Neural cell (in vitro differentiated cells): ENCODE measurements around the gene CIROP. TPM values are rescaled to one million over a fixed set of nuclear protein-coding genes. Genes with fewer than 3 reads are reported as not detected.

Experiments used
- H2AFZ ChIP-seq: fragments of 200-600, 300-800 bp; sonication (generic), shearing (Covaris generic); 2 replicates; pipeline ENCODE4 v1.6.0; 2014; ENCODE audit warnings: low read depth, mild to moderate bottlenecking, antibody characterized with exemption, low read length, moderate library complexity
- H3F3A ChIP-seq: fragments of 200-600 bp; shearing (Covaris generic); 2 replicates; pipeline ENCODE4 v1.6.1; 2016; ENCODE audit warnings: mild to moderate bottlenecking, moderate library complexity, mixed read lengths, antibody characterized with exemption, low read length; ENCODE audit not compliant: insufficient read depth, poor library complexity, severe bottlenecking
- H3K27ac ChIP-seq: fragments of 200-600, 300-800 bp; sonication (generic), shearing (Covaris generic); 2 replicates; pipeline ENCODE4 v1.5.1; 2014; ENCODE audit warnings: mild to moderate bottlenecking, low read length, moderate library complexity
- H3K27me3 ChIP-seq: fragments of 300-800, 200-600 bp; sonication (generic), shearing (Covaris generic); 2 replicates; pipeline ENCODE4 v1.6.0; 2014; ENCODE audit warnings: mild to moderate bottlenecking, low read depth, low read length, moderate library complexity; ENCODE audit not compliant: insufficient read depth
- H3K36me3 ChIP-seq: fragments of 300-800, 200-600 bp; sonication (generic), shearing (Covaris generic); 2 replicates; pipeline ENCODE4 v1.5.1; 2014; ENCODE audit warnings: mild to moderate bottlenecking, antibody characterized with exemption, low read length, moderate library complexity; ENCODE audit not compliant: insufficient read depth
- H3K4me2 ChIP-seq: fragments of 300-800, 200-600 bp; sonication (generic), shearing (Covaris generic); 2 replicates; pipeline ENCODE4 v1.6.0; 2014; ENCODE audit warnings: mild to moderate bottlenecking, low read length
- H3K4me3 ChIP-seq: fragments of 300-800, 200-600 bp; sonication (generic), shearing (Covaris generic); 2 replicates; pipeline ENCODE4 v1.5.1; 2014; ENCODE audit warnings: mild to moderate bottlenecking, low read length, moderate library complexity
- H3K79me2 ChIP-seq: fragments of 200-600 bp; shearing (Covaris generic); replicated peaks from 2 replicates; pipeline ENCODE4 v1.6.0; 2014; ENCODE audit warnings: mild to moderate bottlenecking, low read length, moderate library complexity; ENCODE audit not compliant: insufficient read depth
- H3K9ac ChIP-seq: fragments of 300-800, 200-600 bp; sonication (generic), shearing (Covaris generic); 2 replicates; pipeline ENCODE4 v1.6.1; 2016; ENCODE audit warnings: mild to moderate bottlenecking, low read length, mixed read lengths
- H3K9me2 ChIP-seq: fragments of 200-600 bp; shearing (Covaris generic); 2 replicates; pipeline ENCODE4 v1.6.1; 2016; ENCODE audit warnings: mild to moderate bottlenecking, low read length, mixed read lengths; ENCODE audit not compliant: insufficient read depth
- H3K9me3 ChIP-seq: fragments of 200-600, 300-800 bp; sonication (generic), shearing (Covaris generic); 2 replicates; pipeline ENCODE4 v1.6.1; 2016; ENCODE audit warnings: mild to moderate bottlenecking, mixed run types, low read length, moderate library complexity, mixed read lengths
- H4K20me1 ChIP-seq: fragments of 200-600 bp; shearing (Covaris generic); 2 replicates; pipeline ENCODE4 v1.6.1; 2016; ENCODE audit warnings: mild to moderate bottlenecking, mixed run types; ENCODE audit not compliant: insufficient read depth
- EP300 ChIP-seq: fragments of 450-650 bp; conservative IDR thresholded peaks from 2 replicates; pipeline ENCODE4 v1.6.1; 2014; ENCODE audit warnings: antibody characterized with exemption, mild to moderate bottlenecking, moderate library complexity; ENCODE audit not compliant: poor library complexity, severe bottlenecking
- EZH2 ChIP-seq: fragments of 200-600, 300-800 bp; shearing (Covaris generic), sonication (generic); IDR thresholded peaks from 2 replicates; pipeline ENCODE4 v1.6.1; 2014; ENCODE audit warnings: antibody characterized with exemption, low read length, borderline replicate concordance, mild to moderate bottlenecking; ENCODE audit not compliant: insufficient read depth, poor library complexity, severe bottlenecking
- MXI1 ChIP-seq: fragments of 450-650 bp; conservative IDR thresholded peaks from 2 replicates; pipeline ENCODE4 v1.6.1; 2014; ENCODE audit warnings: antibody characterized with exemption, mild to moderate bottlenecking; ENCODE audit not compliant: poor library complexity, severe bottlenecking
- POLR2AphosphoS5 ChIP-seq: IDR thresholded peaks from 2 replicates; pipeline ENCODE4 v1.6.1; 2012
- RAD21 ChIP-seq: fragments of 450-650 bp; conservative IDR thresholded peaks from 2 replicates; pipeline ENCODE4 v1.6.1; 2014; ENCODE audit warnings: antibody characterized with exemption, mild to moderate bottlenecking, moderate library complexity
- SMC3 ChIP-seq: fragments of 450-650 bp; conservative IDR thresholded peaks from 2 replicates; pipeline ENCODE4 v1.6.1; 2014; ENCODE audit warnings: antibody characterized with exemption, mild to moderate bottlenecking, moderate library complexity; ENCODE audit not compliant: poor library complexity
- TAF1 ChIP-seq: IDR thresholded peaks from 2 replicates; pipeline ENCODE4 v1.6.1; 2012; ENCODE audit warnings: low read depth
- polyA plus RNA-seq: library from polyadenylated mRNA; depleted of rRNA; stranded (reverse); fragments of >200 nt; gene quantifications from 2 replicates; pipeline ENCODE4 v1.2.3, GENCODE V29; 2014
- TF ChIP-seq, protein P1 (sequence below): fragments of 450-650 bp; IDR thresholded peaks from 2 replicates; pipeline ENCODE4 v1.5.1; 2014; ENCODE audit warnings: antibody characterized with exemption, mild to moderate bottlenecking, moderate library complexity; ENCODE audit not compliant: poor library complexity, severe bottlenecking
- TF ChIP-seq, protein P2 (sequence below): IDR thresholded peaks from 2 replicates; pipeline ENCODE4 v1.6.1; 2012; ENCODE audit warnings: borderline replicate concordance

Gene CIROP
- polyA plus RNA-seq, 1 donor from 2014 or later = not detected

- H3K4me2 ChIP-seq = no peak overlapping the region
- H3K9me2 ChIP-seq = no peaks in the 10 kb centered on the region
- H3K9me3 ChIP-seq = no peaks in the 10 kb centered on the region
- no peak overlapping the region for H3K4me3 ChIP-seq
- H3K27me3 ChIP-seq = no peaks in the 10 kb centered on the region
- TF ChIP-seq RAD21 = no peak
- H4K20me1 ChIP-seq = no peaks in the 10 kb centered on the region
- no peaks in the 10 kb centered on the region for H3K36me3 ChIP-seq
- no peak overlapping the region for H2AFZ ChIP-seq
- no peak overlapping the region for H3K27ac ChIP-seq
- H3K79me2 ChIP-seq = no peaks in the 10 kb centered on the region
- no peak overlapping the region for H3K9ac ChIP-seq
- no peaks in the 10 kb centered on the region for H3F3A ChIP-seq
These were observed 32.5 kb upstream of the CIROP start for GRCh38 chr14:23137192-23137812.

DNA sequence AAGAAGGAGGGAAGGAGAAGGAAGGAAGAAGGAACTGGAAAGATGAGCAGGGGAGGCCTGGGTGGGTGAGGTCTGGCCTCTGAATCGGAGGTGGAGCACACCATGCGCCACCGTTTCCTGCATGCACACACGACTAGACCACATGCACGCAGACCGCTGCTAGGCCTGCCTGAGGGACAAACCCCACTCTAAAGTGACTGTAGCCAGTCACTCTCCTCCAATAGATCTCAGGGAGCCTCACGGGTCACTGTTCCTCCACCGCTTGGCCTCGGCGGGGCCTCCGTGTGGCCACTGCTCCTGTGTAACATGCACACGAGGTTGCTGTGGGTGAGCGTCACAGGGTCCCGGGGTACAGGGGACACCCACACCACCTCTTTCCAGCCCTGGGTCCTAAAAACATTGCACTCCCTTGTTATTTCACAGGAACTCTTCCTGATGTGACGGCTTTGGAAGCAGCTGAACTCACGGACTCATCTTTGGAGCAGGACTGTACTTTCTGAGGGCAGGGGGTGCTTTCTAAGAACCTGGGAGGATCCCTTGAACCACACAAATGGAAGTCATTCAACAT, 31.9 kb upstream of the CIROP start:
- Histone ChIP-seq H3K9me2 (no peaks in the 10 kb centered on the region), H3F3A (no peaks in the 10 kb centered on the region), H3K27ac (peak overlapping the region; percentile 46), H3K36me3 (no peaks in the 10 kb centered on the region), H4K20me1 (no peaks in the 10 kb centered on the region), H3K4me3 (peak overlapping the region; percentile 47), H3K79me2 (no peaks in the 10 kb centered on the region), H3K27me3 (no peaks in the 10 kb centered on the region), H3K4me2 (peak overlapping the region; percentile 10), H2AFZ (no peak overlapping the region), H3K9ac (peak overlapping the region; percentile 13), H3K9me3 (no peaks in the 10 kb centered on the region)
- TF ChIP-seq SMC3 (no peak), MXI1 (no peak)
- TF ChIP-seq, protein P1, sequence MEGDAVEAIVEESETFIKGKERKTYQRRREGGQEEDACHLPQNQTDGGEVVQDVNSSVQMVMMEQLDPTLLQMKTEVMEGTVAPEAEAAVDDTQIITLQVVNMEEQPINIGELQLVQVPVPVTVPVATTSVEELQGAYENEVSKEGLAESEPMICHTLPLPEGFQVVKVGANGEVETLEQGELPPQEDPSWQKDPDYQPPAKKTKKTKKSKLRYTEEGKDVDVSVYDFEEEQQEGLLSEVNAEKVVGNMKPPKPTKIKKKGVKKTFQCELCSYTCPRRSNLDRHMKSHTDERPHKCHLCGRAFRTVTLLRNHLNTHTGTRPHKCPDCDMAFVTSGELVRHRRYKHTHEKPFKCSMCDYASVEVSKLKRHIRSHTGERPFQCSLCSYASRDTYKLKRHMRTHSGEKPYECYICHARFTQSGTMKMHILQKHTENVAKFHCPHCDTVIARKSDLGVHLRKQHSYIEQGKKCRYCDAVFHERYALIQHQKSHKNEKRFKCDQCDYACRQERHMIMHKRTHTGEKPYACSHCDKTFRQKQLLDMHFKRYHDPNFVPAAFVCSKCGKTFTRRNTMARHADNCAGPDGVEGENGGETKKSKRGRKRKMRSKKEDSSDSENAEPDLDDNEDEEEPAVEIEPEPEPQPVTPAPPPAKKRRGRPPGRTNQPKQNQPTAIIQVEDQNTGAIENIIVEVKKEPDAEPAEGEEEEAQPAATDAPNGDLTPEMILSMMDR = no peak

GRCh38 chr14:23132970-23133369, 28.2 kb upstream of the CIROP start:
- Histone ChIP-seq H3K4me3 (no peak overlapping the region), H3K36me3 (no peaks in the 10 kb centered on the region), H3K9me3 (no peaks in the 10 kb centered on the region), H3K79me2 (no peaks in the 10 kb centered on the region), H3K9me2 (no peaks in the 10 kb centered on the region), H3K27ac (no peak overlapping the region), H3K27me3 (no peaks in the 10 kb centered on the region), H4K20me1 (no peaks in the 10 kb centered on the region), H2AFZ (no peak overlapping the region), H3F3A (no peaks in the 10 kb centered on the region), H3K4me2 (no peak overlapping the region), H3K9ac (no peak overlapping the region)
- TF ChIP-seq EP300 (no peak), EZH2 (no peak)

DNA sequence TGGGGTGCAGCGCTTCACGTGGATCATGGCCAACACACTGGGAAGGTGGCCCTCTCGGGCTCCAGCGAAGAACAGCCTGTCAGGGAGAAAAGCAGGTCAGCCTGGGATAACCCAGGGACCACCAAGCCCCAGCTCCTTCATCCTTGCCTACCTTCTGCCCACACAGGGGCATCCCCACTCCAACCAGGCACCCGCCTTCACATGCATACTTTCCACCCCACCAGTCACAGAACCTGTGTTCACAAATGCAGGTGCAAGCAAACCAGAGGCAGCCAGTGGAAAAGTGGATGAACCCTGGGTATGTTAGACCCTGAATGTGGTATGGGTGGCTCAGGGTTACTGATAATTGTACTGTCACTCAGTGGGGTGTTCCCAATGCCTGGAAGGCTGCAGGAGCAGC, 26.7 kb upstream of the CIROP start:
- H3K9me3 ChIP-seq = no peaks in the 10 kb centered on the region
- TF ChIP-seq EZH2 (no peak), SMC3 (no peak), POLR2AphosphoS5 (no peak), EP300 (no peak), MXI1 (no peak), RAD21 (no peak), TAF1 (no peak)
- TF ChIP-seq, protein P2, sequence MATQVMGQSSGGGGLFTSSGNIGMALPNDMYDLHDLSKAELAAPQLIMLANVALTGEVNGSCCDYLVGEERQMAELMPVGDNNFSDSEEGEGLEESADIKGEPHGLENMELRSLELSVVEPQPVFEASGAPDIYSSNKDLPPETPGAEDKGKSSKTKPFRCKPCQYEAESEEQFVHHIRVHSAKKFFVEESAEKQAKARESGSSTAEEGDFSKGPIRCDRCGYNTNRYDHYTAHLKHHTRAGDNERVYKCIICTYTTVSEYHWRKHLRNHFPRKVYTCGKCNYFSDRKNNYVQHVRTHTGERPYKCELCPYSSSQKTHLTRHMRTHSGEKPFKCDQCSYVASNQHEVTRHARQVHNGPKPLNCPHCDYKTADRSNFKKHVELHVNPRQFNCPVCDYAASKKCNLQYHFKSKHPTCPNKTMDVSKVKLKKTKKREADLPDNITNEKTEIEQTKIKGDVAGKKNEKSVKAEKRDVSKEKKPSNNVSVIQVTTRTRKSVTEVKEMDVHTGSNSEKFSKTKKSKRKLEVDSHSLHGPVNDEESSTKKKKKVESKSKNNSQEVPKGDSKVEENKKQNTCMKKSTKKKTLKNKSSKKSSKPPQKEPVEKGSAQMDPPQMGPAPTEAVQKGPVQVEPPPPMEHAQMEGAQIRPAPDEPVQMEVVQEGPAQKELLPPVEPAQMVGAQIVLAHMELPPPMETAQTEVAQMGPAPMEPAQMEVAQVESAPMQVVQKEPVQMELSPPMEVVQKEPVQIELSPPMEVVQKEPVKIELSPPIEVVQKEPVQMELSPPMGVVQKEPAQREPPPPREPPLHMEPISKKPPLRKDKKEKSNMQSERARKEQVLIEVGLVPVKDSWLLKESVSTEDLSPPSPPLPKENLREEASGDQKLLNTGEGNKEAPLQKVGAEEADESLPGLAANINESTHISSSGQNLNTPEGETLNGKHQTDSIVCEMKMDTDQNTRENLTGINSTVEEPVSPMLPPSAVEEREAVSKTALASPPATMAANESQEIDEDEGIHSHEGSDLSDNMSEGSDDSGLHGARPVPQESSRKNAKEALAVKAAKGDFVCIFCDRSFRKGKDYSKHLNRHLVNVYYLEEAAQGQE = no peak
- TF ChIP-seq, protein P1 = no peak
- H3F3A ChIP-seq = no peaks in the 10 kb centered on the region
- no peak overlapping the region for H3K9ac ChIP-seq
- H3K4me3 ChIP-seq = no peak overlapping the region
- H4K20me1 ChIP-seq = no peaks in the 10 kb centered on the region
- no peaks in the 10 kb centered on the region for H3K9me2 ChIP-seq
- H2AFZ ChIP-seq = no peak overlapping the region
- no peaks in the 10 kb centered on the region for H3K79me2 ChIP-seq
- no peaks in the 10 kb centered on the region for H3K27me3 ChIP-seq
- no peaks in the 10 kb centered on the region for H3K36me3 ChIP-seq
- H3K4me2 ChIP-seq = no peak overlapping the region
- no peak overlapping the region for H3K27ac ChIP-seq
